IMR-90 (cell line): ENCODE data around the gene ZRANB3. TPM values are rescaled to one million over a fixed set of nuclear protein-coding genes. Genes with fewer than 3 reads are reported as not detected.

Experiments used
- ATAC-seq: fragments of 200-7000 bp; cut with Tn5 transposase; 2 replicates; pipeline ENCODE4 v1.9.1; 2020; ENCODE audit warnings: low read depth, mild to moderate bottlenecking, moderate library complexity
- BruUV-seq: library from RNA; stranded (reverse); fragments of 400-500 nt; replicated peaks from 2 replicates; lab custom pipeline; 2021; lab: Mats Ljungman, UMichigan
- CTCF ChIA-PET: fragments of 300-600 bp; formaldehyde crosslinking; extraction: SDS; loops from one replicate; lab custom pipeline; 2021; ENCODE audit warnings: antibody characterized with exemption; lab: Yijun Ruan, JAX
- POLR2A ChIA-PET: fragments of 300-600 bp; sonication (Branson Sonifier 250); formaldehyde crosslinking; loops from one replicate; lab custom pipeline; 2022; ENCODE audit warnings: antibody characterized with exemption; ENCODE audit not compliant: unreplicated experiment; lab: Charles Lee
- DNase-seq: peaks from one replicate; pipeline ENCODE4 v3.0.0; 2013
- H2AFZ ChIP-seq: replicated peaks from 2 replicates; pipeline ENCODE3; 2013; ENCODE audit warnings: low read length, mild to moderate bottlenecking; ENCODE audit not compliant: poor library complexity
- H2AK5ac ChIP-seq: 2 replicates; pipeline ENCODE4 v1.6.1; 2013; ENCODE audit warnings: low read depth, low read length, inconsistent platforms
- H2AK9ac ChIP-seq: replicated peaks from 2 replicates; pipeline ENCODE3; 2013; ENCODE audit warnings: mild to moderate bottlenecking, low read depth, low read length, moderate library complexity; ENCODE audit not compliant: poor library complexity
- H2BK120ac ChIP-seq: 2 replicates; pipeline ENCODE4 v1.6.1; 2013; ENCODE audit warnings: low read depth, low read length, inconsistent platforms
- H2BK15ac ChIP-seq: 3 replicates; pipeline ENCODE4 v1.6.1; 2013; ENCODE audit warnings: low read depth, low read length, inconsistent platforms
- H2BK20ac ChIP-seq: 2 replicates; pipeline ENCODE4 v1.6.1; 2013; ENCODE audit warnings: low read depth, mild to moderate bottlenecking, inconsistent platforms, low read length, moderate library complexity
- H2BK5ac ChIP-seq: 2 replicates; pipeline ENCODE4 v1.6.1; 2013; ENCODE audit warnings: mild to moderate bottlenecking, low read depth, low read length, inconsistent platforms; ENCODE audit not compliant: poor library complexity, severe bottlenecking
- H3K14ac ChIP-seq: replicated peaks from 2 replicates; pipeline ENCODE4 v1.6.1; 2013; ENCODE audit warnings: low read depth, low read length, inconsistent platforms
- H3K18ac ChIP-seq: 2 replicates; pipeline ENCODE4 v1.6.1; 2013; ENCODE audit warnings: low read depth, low read length, control low read depth
- H3K23ac ChIP-seq: 2 replicates; pipeline ENCODE4 v1.6.1; 2013; ENCODE audit warnings: low read depth, low read length, inconsistent platforms
- H3K27ac ChIP-seq: 2 replicates; pipeline ENCODE4 v1.5.1; 2013; ENCODE audit warnings: mild to moderate bottlenecking, control low read depth, low read length; ENCODE audit not compliant: insufficient read depth
- H3K27me3 ChIP-seq: 2 replicates; pipeline ENCODE4 v1.6.1; 2013; ENCODE audit warnings: low read length; ENCODE audit not compliant: control insufficient read depth, insufficient read depth
- H3K36me3 ChIP-seq: 2 replicates; pipeline ENCODE4 v1.6.1; 2013; ENCODE audit warnings: low read length, mixed read lengths; ENCODE audit not compliant: control insufficient read depth, insufficient read depth
- H3K4ac ChIP-seq: 2 replicates; pipeline ENCODE4 v1.6.1; 2013; ENCODE audit warnings: low read depth, low read length, inconsistent platforms
- H3K4me1 ChIP-seq: 2 replicates; pipeline ENCODE4 v1.6.1; 2013; ENCODE audit warnings: low read length, mixed read lengths; ENCODE audit not compliant: control insufficient read depth, insufficient read depth
- H3K4me2 ChIP-seq: 2 replicates; pipeline ENCODE4 v1.6.1; 2013; ENCODE audit warnings: low read depth, mild to moderate bottlenecking, control low read depth, low read length, moderate library complexity
- H3K4me3 ChIP-seq: 2 replicates; pipeline ENCODE4 v1.5.1; 2013; ENCODE audit warnings: low read depth, mild to moderate bottlenecking, control low read depth, low read length, moderate library complexity; ENCODE audit not compliant: insufficient read depth
- H3K56ac ChIP-seq: 2 replicates; pipeline ENCODE4 v1.6.1; 2013; ENCODE audit warnings: low read length, inconsistent platforms; ENCODE audit not compliant: insufficient read depth; ENCODE audit errors: extremely low read depth
- H3K79me1 ChIP-seq, 2 experiments: 2 replicates each; pipeline ENCODE4 v1.6.1; 2013; ENCODE audit warnings: low read length in 2 of 2, inconsistent platforms in 1 of 2, low read depth in 1 of 2
- H3K9ac ChIP-seq: 2 replicates; pipeline ENCODE4 v1.6.1; 2013; ENCODE audit warnings: low read depth, low read length, control low read depth
- H3K9me1 ChIP-seq: 2 replicates; pipeline ENCODE4 v1.6.1; 2013; ENCODE audit warnings: low read length, inconsistent platforms; ENCODE audit not compliant: insufficient read depth
- H3K9me3 ChIP-seq: 2 replicates; pipeline ENCODE4 v1.6.1; 2013; ENCODE audit warnings: low read length; ENCODE audit not compliant: control insufficient read depth, insufficient read depth
- H4K20me1 ChIP-seq: 2 replicates; pipeline ENCODE4 v1.6.1; 2013; ENCODE audit warnings: low read length, inconsistent platforms; ENCODE audit not compliant: insufficient read depth
- H4K5ac ChIP-seq: 2 replicates; pipeline ENCODE4 v1.6.1; 2013; ENCODE audit warnings: mild to moderate bottlenecking, low read depth, low read length, control low read depth
- H4K8ac ChIP-seq, 2 experiments: 2 replicates each; pipeline ENCODE4 v1.6.1; 2013; ENCODE audit warnings: low read depth in 2 of 2, low read length in 2 of 2, control low read depth in 1 of 2, inconsistent platforms in 1 of 2
- H4K91ac ChIP-seq: 2 replicates; pipeline ENCODE4 v1.6.1; 2013; ENCODE audit warnings: low read depth, low read length, inconsistent platforms; ENCODE audit not compliant: insufficient read depth
- CEBPB ChIP-seq: IDR thresholded peaks from 2 replicates; pipeline ENCODE4 v1.6.1; 2012; ENCODE audit warnings: low read depth, low read length, improper control_type of control experiment
- CHD1 ChIP-seq: IDR thresholded peaks from 2 replicates; pipeline ENCODE4 v1.6.1; 2012; ENCODE audit warnings: low read depth, low read length, improper control_type of control experiment
- ELK1 ChIP-seq: fragments of 150-350 bp; IDR thresholded peaks from 2 replicates; pipeline ENCODE4 v1.6.1; 2016; ENCODE audit warnings: low read depth, mild to moderate bottlenecking, low read length, moderate library complexity, borderline replicate concordance
- USF2 ChIP-seq: fragments of 150-350 bp; IDR thresholded peaks from 2 replicates; pipeline ENCODE4 v1.6.1; 2017; ENCODE audit warnings: mild to moderate bottlenecking, antibody characterized with exemption, low read length, low read depth
- WGBS, 2 experiments: methylation state at CpG; one replicate each; pipeline versions ENCODE4 v1.1.5 to v1.1.7; 2013; ENCODE audit warnings: missing lambda C conversion rate in 2 of 2; ENCODE audit not compliant: insufficient read length in 1 of 2; ENCODE audit errors: extremely low coverage in 2 of 2; 5-methylcytosine and 5-hydroxymethylcytosine counted together
- dilution Hi-C: fragments of 300-500 bp; cut with HindIII; formaldehyde crosslinking; loops from one replicate; pipeline ENCODE4 v1.14.3; 2018; ENCODE audit warnings: low sequenced_read_pairs; ENCODE audit not compliant: unreplicated experiment
- in situ Hi-C: fragments of 300-500 bp; cut with MboI; formaldehyde crosslinking; loops from 3 replicates; pipeline ENCODE4 v1.14.3; 2019; ENCODE audit warnings: low sequenced_read_pairs, inconsistent platforms, mixed read lengths
- intact Hi-C: fragments of 100-400 bp; cut with micrococcal nuclease; formaldehyde crosslinking; loops from 2 replicates; pipeline ENCODE4 v1.10.0; 2022
- polyA plus RNA-seq, 3 experiments: library from polyadenylated mRNA; depleted of rRNA; stranded (reverse); fragments of >200 nt; gene quantifications; 2 replicates each; pipeline ENCODE4 v1.2.3, GENCODE V29; 2012; ENCODE audit warnings: low replicate concordance in 1 of 3
- total RNA-seq: library from RNA; depleted of rRNA; stranded (reverse); fragments of >200 nt; gene quantifications from 2 replicates; pipeline ENCODE4 v1.2.3, GENCODE V29; 2012

Gene ZRANB3
- total and polyA plus RNA-seq, 2 of the 4 experiments (the other 2 are of a cell fraction), result 3.4 to 9.3 TPM

- Histone ChIP-seq H4K8ac (no peak overlapping the region), H3K27me3 (no peaks in the 10 kb centered on the region), H2AK5ac (no peak overlapping the region), H3K56ac (no peak overlapping the region), H3K4me2 (no peak overlapping the region), H3K4ac (no peak overlapping the region), H3K4me3 (no peak overlapping the region), H3K9me1 (no peaks in the 10 kb centered on the region), H3K18ac (no peak overlapping the region), H3K14ac (no peak overlapping the region), H2AFZ (no peak overlapping the region), H2BK20ac (no peak overlapping the region), H2AK9ac (no peak overlapping the region), H2BK15ac (no peak overlapping the region), H3K27ac (no peak overlapping the region), H4K91ac (no peak overlapping the region), H3K4me1 (no peaks in the 10 kb centered on the region), H2BK120ac (no peak overlapping the region), H3K9me3 (no peaks in the 10 kb centered on the region), H3K23ac (no peak overlapping the region), H3K79me1 (no peaks in the 10 kb centered on the region), H3K36me3 (no peaks in the 10 kb centered on the region), H4K20me1 (no peaks in the 10 kb centered on the region), H4K5ac (no peak overlapping the region), H2BK5ac (no peak overlapping the region), H3K9ac (no peak overlapping the region)
- no peak for DNase-seq
- intact Hi-C loops, result no loop called here
- CTCF ChIA-PET, result no interaction called here
- WGBS, 2 experiments, result no CpG with 5 or more reads among the region's 3 CpGs
- no TSS peak for BruUV-seq
- in situ Hi-C loops, result no loop called here
- ATAC-seq, result no peak
- no peak for TF ChIP-seq CHD1
- TF ChIP-seq USF2, result no peak
- no peak for TF ChIP-seq CEBPB
- TF ChIP-seq ELK1, result no peak
- POLR2A ChIA-PET, result no interaction called here
- dilution Hi-C loops, result no loop called here
Observed at GRCh38 chr2:135285391-135285790, 245.6 kb downstream of the ZRANB3 start.
